GM18520 (cell line): Measurements from ENCODE around the gene COPS3.

Experiments used
- ATAC-seq: cut with Tn5 transposase; IDR thresholded peaks from one replicate; pipeline ENCODE4 v1.9.1; 2021; ENCODE audit not compliant: unreplicated experiment

COPS3 gene

DNA sequence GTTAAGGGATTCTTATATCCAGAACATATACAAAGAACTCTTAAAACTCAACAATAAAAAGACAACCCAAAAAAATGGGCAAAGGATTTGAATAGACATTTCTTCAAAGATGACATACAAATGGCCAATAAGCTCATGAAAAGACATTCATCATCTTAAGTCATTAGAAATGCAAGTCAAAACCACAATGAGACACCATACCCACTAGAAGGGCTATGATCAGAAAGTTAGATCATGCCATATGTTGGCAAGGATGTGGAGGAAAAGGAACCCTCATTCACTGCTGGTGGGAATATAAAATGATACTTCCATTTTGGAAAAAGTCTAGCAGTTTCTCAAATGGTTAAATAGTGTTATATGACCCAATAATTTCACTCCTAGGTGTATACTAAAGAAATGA is 84.3 kb downstream of the COPS3 start:
- no peak for ATAC-seq
